ENCODE results near the gene MAGEA1. TPM values are rescaled to one million over a fixed set of nuclear protein-coding genes. Genes with fewer than 3 reads are reported as not detected.

Gene MAGEA1
- polyA plus RNA-seq, 4 donors: not detected

Other genes starting within 250 kb of the MAGEA1 start
- under 1 TPM in 3 of 4 donors, not detected in 1; 0.07 to 0.36 (median 0.12) TPM for gene PNMA5, start 185.2 kb upstream of the MAGEA1 start, polyA plus RNA-seq (ENCODE audit: insufficient read length in 4 of 4)
- 10 to 100 TPM in 3 of 4 donors, 1 to 10 TPM in 1; 2.2 to 32.6 (median 23.4) TPM for gene PNMA3, start 122.8 kb upstream of the MAGEA1 start, polyA plus RNA-seq (ENCODE audit: insufficient read length in 4 of 4)
- 10 to 100 TPM in 2 of 4 donors, 1 to 10 TPM in 2; 6.1 to 12.9 (median 8.5) TPM for gene PNMA6A, start 106.8 kb upstream of the MAGEA1 start, polyA plus RNA-seq (ENCODE audit: insufficient read length in 4 of 4)
- under 1 TPM; 0.04 to 0.14 (median 0.10) TPM for gene PNMA6F, start 142.5 kb downstream of the MAGEA1 start, polyA plus RNA-seq (ENCODE audit: insufficient read length in 4 of 4)
- gene ZNF275, start 154.9 kb downstream of the MAGEA1 start, polyA plus RNA-seq (ENCODE audit: insufficient read length in 4 of 4): 10 to 100 TPM; 17.6 to 20.0 (median 19.3) TPM
- not detected for gene PNMA6E, start 222.1 kb downstream of the MAGEA1 start, polyA plus RNA-seq (ENCODE audit: insufficient read length in 4 of 4)
- gene ZFP92, start 232.2 kb downstream of the MAGEA1 start, polyA plus RNA-seq (ENCODE audit: insufficient read length in 4 of 4): 1 to 10 TPM in 2 of 4 donors, under 1 TPM in 2; 0.31 to 1.2 (median 0.90) TPM

Measured in left renal pelvis (tissue), 4 donors.